Mesothelial cell of epicardium (in vitro differentiated cells): ENCODE measurements around the gene PLD5. TPM values are rescaled to one million over a fixed set of nuclear protein-coding genes. Genes with fewer than 3 reads are reported as not detected.

Experiments used
- DNase-seq, 2 experiments: peaks; one replicate each; pipeline ENCODE4 v3.0.0; 2021; ENCODE audit warnings: low spot score in 2 of 2; ENCODE audit not compliant: unreplicated experiment in 2 of 2
- H3K27ac Mint-ChIP-seq: 2 replicates; pipeline ENCODE4 v1.8.0; 2021; ENCODE audit warnings: mixed read lengths
- H3K27me3 Mint-ChIP-seq: 2 replicates; pipeline ENCODE4 v1.8.0; 2021; ENCODE audit warnings: low read depth, mixed read lengths
- H3K36me3 Mint-ChIP-seq: 2 replicates; pipeline ENCODE4 v1.8.0; 2021; ENCODE audit warnings: mixed read lengths
- H3K4me1 Mint-ChIP-seq: 2 replicates; pipeline ENCODE4 v1.8.0; 2021; ENCODE audit warnings: mixed read lengths
- H3K4me3 Mint-ChIP-seq: 2 replicates; pipeline ENCODE4 v1.8.0; 2021; ENCODE audit warnings: mild to moderate bottlenecking, moderate library complexity, mixed read lengths
- H3K9me3 Mint-ChIP-seq: 2 replicates; pipeline ENCODE4 v1.8.0; 2021; ENCODE audit warnings: mixed read lengths
- CTCF ChIP-seq: fragments of 200-600 bp; sonication (generic); IDR thresholded peaks from one replicate; pipeline ENCODE4 v1.5.0; 2021; ENCODE audit warnings: antibody characterized with exemption; ENCODE audit not compliant: unreplicated experiment
- total RNA-seq: library from RNA; stranded (reverse); gene quantifications from 3 replicates; pipeline ENCODE4 v1.2.1, GENCODE V29; 2021

PLD5 gene
- total RNA-seq, 1 donor from 2014 or later, result 4.3 TPM

GRCh38 chr1:242089911-242090310 is 434.6 kb downstream of the PLD5 start:
- Mint-ChIP-seq H3K9me3 (no peaks in the 10 kb centered on the region), H3K27ac (no peak overlapping the region), H3K27me3 (no peaks in the 10 kb centered on the region), H3K4me1 (peaks cover 11% of the 10 kb centered on the region), H3K4me3 (no peak overlapping the region), H3K36me3 (no peaks in the 10 kb centered on the region)
- no peak for DNase-seq
- no peak for TF ChIP-seq CTCF

- Mint-ChIP-seq H3K27ac (no peak overlapping the region), H3K9me3 (no peaks in the 10 kb centered on the region)
These were observed 435.6 kb downstream of the PLD5 start for GRCh38 chr1:242088875-242089274.

GRCh38 chr1:242086706-242087105 is 437.8 kb downstream of the PLD5 start:
- no peak for TF ChIP-seq CTCF
- no peaks in the 10 kb centered on the region for H3K9me3 Mint-ChIP-seq
- H3K27ac Mint-ChIP-seq, result no peak overlapping the region
- peaks cover 11% of the 10 kb centered on the region for H3K4me1 Mint-ChIP-seq
- H3K4me3 Mint-ChIP-seq, result no peak overlapping the region
- no peak for DNase-seq
- no peaks in the 10 kb centered on the region for H3K27me3 Mint-ChIP-seq
- H3K36me3 Mint-ChIP-seq, result no peaks in the 10 kb centered on the region

More at GRCh38 chr1:242088875-242089274, 435.6 kb downstream of the PLD5 start:
- Mint-ChIP-seq H3K27me3 (no peaks in the 10 kb centered on the region), H3K4me3 (no peak overlapping the region), H3K36me3 (no peaks in the 10 kb centered on the region), H3K4me1 (peaks cover 11% of the 10 kb centered on the region)
- no peak for TF ChIP-seq CTCF
- DNase-seq, result no peak

GRCh38 chr1:242086093-242086492 is 438.4 kb downstream of the PLD5 start:
- Mint-ChIP-seq H3K36me3 (no peaks in the 10 kb centered on the region), H3K27me3 (no peaks in the 10 kb centered on the region), H3K4me3 (no peak overlapping the region), H3K4me1 (peaks cover 11% of the 10 kb centered on the region), H3K27ac (peak overlapping the region; percentile 7), H3K9me3 (no peaks in the 10 kb centered on the region)
- DNase-seq, result no peak
- no peak for TF ChIP-seq CTCF

- no peak for DNase-seq
- no peaks in the 10 kb centered on the region for H3K9me3 Mint-ChIP-seq
- no peaks in the 10 kb centered on the region for H3K27me3 Mint-ChIP-seq
- H3K36me3 Mint-ChIP-seq, result no peaks in the 10 kb centered on the region
- H3K4me1 Mint-ChIP-seq, result peaks cover 11% of the 10 kb centered on the region
- no peak overlapping the region for H3K27ac Mint-ChIP-seq
- TF ChIP-seq CTCF, result no peak
- H3K4me3 Mint-ChIP-seq, result no peak overlapping the region
These were observed 440.8 kb downstream of the PLD5 start for GRCh38 chr1:242083742-242084141.

- H3K4me3 Mint-ChIP-seq, result no peak overlapping the region
- peaks cover 7% of the 10 kb centered on the region for H3K4me1 Mint-ChIP-seq
These were observed 443.1 kb downstream of the PLD5 start for GRCh38 chr1:242081446-242081845.

More at GRCh38 chr1:242081446-242081845, 443.1 kb downstream of the PLD5 start:
- TF ChIP-seq CTCF, result no peak
- DNase-seq, result no peak
- Mint-ChIP-seq H3K27me3 (no peaks in the 10 kb centered on the region), H3K27ac (no peak overlapping the region), H3K9me3 (no peaks in the 10 kb centered on the region), H3K36me3 (no peaks in the 10 kb centered on the region)
